ENCODE measurements around the gene CUX1. TPM values are rescaled to one million over a fixed set of nuclear protein-coding genes. Genes with fewer than 3 reads are reported as not detected.
"Not testable (repeated sequence)": the region's sequence is repeated elsewhere in the genome, so short reads cannot be mapped to it uniquely, and the experiment has no call there.

CUX1 gene
- total RNA-seq, 1 donor from 2014 or later, result 50.6 TPM

DNA sequence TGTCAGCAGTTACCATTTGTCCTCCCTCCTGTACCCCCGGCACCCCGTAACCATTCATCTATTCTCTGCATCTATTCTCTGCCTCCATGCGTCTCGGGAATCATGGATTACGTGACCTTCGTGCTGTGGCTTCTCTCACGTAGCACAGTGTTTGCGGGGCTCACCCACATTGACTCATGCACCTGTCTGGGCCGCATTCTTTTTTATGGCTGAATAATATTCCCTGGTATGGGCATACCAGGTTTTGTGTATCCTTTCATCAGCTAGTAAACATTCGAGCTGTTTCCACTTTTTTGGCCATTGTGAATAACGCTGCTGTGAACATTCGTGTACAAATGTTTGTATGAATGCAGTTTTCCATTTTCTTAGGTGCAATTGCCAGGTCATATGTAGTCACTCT lies 17.7 kb downstream of the CUX1 start:
- Mint-ChIP-seq H3K4me3 (ENCODE audit: unreplicated experiment) (peak overlapping the region; percentile 22), H3K4me1 (ENCODE audit: low read depth, unreplicated experiment) (no peaks in the 10 kb centered on the region), H3K9me3 (ENCODE audit: unreplicated experiment) (no peaks in the 10 kb centered on the region), H3K27me3 (ENCODE audit: low read depth, unreplicated experiment) (no peaks in the 10 kb centered on the region), H3K27ac (ENCODE audit: unreplicated experiment) (no peak overlapping the region), H3K36me3 (ENCODE audit: low read depth, unreplicated experiment) (peaks cover 2% of the 10 kb centered on the region)
- Histone ChIP-seq H3K36me3 (ENCODE audit: insufficient read depth, low read length) (no peaks in the 10 kb centered on the region), H3K79me2 (ENCODE audit: insufficient read depth, low read length) (peaks cover 88% of the 10 kb centered on the region), H2AFZ (ENCODE audit: low read depth, low read length) (no peak overlapping the region), H3K4me2 (ENCODE audit: low read length) (no peak overlapping the region), H3K27me3 (ENCODE audit: insufficient read depth, low read length) (no peaks in the 10 kb centered on the region), H3K9me3 (ENCODE audit: insufficient read depth, low read depth, low read length) (no peaks in the 10 kb centered on the region), H3K4me3 (ENCODE audit: insufficient read depth, low read depth, low read length) (no peak overlapping the region), H3K4me1 (ENCODE audit: insufficient read depth, low read length) (no peaks in the 10 kb centered on the region), H3K27ac (ENCODE audit: low read depth, low read length) (no peak overlapping the region), H4K20me1 (ENCODE audit: insufficient read depth, low read length) (peaks cover 87% of the 10 kb centered on the region), H3K9ac (ENCODE audit: low read length) (no peak overlapping the region)
- TF ChIP-seq, protein P1, sequence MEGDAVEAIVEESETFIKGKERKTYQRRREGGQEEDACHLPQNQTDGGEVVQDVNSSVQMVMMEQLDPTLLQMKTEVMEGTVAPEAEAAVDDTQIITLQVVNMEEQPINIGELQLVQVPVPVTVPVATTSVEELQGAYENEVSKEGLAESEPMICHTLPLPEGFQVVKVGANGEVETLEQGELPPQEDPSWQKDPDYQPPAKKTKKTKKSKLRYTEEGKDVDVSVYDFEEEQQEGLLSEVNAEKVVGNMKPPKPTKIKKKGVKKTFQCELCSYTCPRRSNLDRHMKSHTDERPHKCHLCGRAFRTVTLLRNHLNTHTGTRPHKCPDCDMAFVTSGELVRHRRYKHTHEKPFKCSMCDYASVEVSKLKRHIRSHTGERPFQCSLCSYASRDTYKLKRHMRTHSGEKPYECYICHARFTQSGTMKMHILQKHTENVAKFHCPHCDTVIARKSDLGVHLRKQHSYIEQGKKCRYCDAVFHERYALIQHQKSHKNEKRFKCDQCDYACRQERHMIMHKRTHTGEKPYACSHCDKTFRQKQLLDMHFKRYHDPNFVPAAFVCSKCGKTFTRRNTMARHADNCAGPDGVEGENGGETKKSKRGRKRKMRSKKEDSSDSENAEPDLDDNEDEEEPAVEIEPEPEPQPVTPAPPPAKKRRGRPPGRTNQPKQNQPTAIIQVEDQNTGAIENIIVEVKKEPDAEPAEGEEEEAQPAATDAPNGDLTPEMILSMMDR (IDR thresholded peaks at IDR 0.05; ENCODE audit: insufficient read depth, low read depth, low read length), result no peak
- no peak for TF ChIP-seq EZH2 (IDR thresholded peaks at IDR 0.05; ENCODE audit: insufficient read depth, low read length)
- DNase-seq (ENCODE audit: low read depth) (no peak), FAIRE-seq (no peak)

DNA sequence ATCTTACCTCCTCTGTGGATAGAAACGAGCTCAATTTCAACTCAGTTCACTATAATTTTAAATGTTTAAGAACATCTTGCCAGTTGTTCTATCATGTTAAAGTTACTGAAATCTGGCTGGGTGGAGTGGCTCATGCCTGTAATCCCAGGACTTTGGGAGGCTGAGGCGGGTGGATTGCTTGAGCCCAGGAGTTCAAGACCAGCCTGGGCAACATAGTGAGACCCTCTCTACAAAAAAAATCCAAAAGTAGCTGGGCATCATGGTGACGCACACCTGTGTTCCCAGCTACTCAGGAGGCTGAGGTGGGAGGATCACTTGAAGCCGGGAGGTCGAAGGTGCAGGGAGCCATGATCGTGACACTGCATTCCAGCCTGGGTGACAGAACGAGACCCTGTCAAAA lies 20.0 kb downstream of the CUX1 start:
- H3K27me3 Mint-ChIP-seq (ENCODE audit: low read depth, unreplicated experiment); H3K36me3 ChIP-seq (ENCODE audit: insufficient read depth, low read length); H3K36me3 Mint-ChIP-seq (ENCODE audit: low read depth, unreplicated experiment); H3K27ac Mint-ChIP-seq (ENCODE audit: unreplicated experiment); DNase-seq (ENCODE audit: low read depth); H3K4me3 Mint-ChIP-seq (ENCODE audit: unreplicated experiment); H3K27me3 ChIP-seq (ENCODE audit: insufficient read depth, low read length); H3K4me2 ChIP-seq (ENCODE audit: low read length); H2AFZ ChIP-seq (ENCODE audit: low read depth, low read length); H3K9me3 Mint-ChIP-seq (ENCODE audit: unreplicated experiment); H3K4me1 Mint-ChIP-seq (ENCODE audit: low read depth, unreplicated experiment); H3K9ac ChIP-seq (ENCODE audit: low read length); H3K4me3 ChIP-seq (ENCODE audit: insufficient read depth, low read depth, low read length); H3K27ac ChIP-seq (ENCODE audit: low read depth, low read length); H3K4me1 ChIP-seq (ENCODE audit: insufficient read depth, low read length); H3K9me3 ChIP-seq (ENCODE audit: insufficient read depth, low read depth, low read length); FAIRE-seq: not testable (repeated sequence)
- Histone ChIP-seq H4K20me1 (ENCODE audit: insufficient read depth, low read length) (peaks cover 79% of the 10 kb centered on the region), H3K79me2 (ENCODE audit: insufficient read depth, low read length) (peaks cover 87% of the 10 kb centered on the region)

DNA sequence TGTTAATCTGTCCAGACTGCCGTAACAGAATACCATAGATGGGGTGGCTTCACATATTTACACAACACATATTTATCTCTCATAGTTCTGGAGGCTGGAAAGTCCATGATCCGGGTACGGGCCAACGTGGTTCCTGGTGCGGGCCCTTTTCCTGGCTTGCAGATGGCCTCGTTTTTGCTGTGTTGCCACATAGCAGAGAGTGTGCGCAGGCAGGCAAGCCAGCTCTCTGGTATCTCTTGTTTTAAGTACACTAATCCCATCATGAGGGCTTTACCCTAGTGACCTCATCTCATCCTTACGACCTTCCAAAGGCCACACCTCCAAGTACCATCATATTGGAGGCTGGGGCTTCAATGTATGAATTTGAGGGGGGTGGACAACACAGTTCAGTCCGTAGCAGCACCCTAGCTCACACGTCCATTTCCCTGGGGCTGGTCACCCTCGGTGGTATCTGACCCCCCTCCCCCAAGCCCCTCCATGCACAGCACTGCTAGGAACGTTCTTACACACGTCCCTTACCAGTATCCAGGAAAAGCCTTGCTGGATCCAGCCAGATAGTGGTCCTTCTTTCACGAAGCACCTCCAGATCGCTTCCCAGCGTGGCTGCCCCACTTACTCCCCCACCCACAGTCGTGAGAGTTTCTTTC lies 21.5 kb downstream of the CUX1 start:
- no peaks in the 10 kb centered on the region for H3K9me3 Mint-ChIP-seq (ENCODE audit: unreplicated experiment)
- H3K27ac Mint-ChIP-seq (ENCODE audit: unreplicated experiment), result no peak overlapping the region
- FAIRE-seq (no peak), DNase-seq (ENCODE audit: low read depth) (no peak)
- Histone ChIP-seq H3K27ac (ENCODE audit: low read depth, low read length) (no peak overlapping the region), H3K27me3 (ENCODE audit: insufficient read depth, low read length) (no peaks in the 10 kb centered on the region), H3K9me3 (ENCODE audit: insufficient read depth, low read depth, low read length) (no peaks in the 10 kb centered on the region), H3K79me2 (ENCODE audit: insufficient read depth, low read length) (peaks cover 85% of the 10 kb centered on the region), H2AFZ (ENCODE audit: low read depth, low read length) (no peak overlapping the region), H3K36me3 (ENCODE audit: insufficient read depth, low read length) (no peaks in the 10 kb centered on the region), H4K20me1 (ENCODE audit: insufficient read depth, low read length) (peaks cover 71% of the 10 kb centered on the region), H3K9ac (ENCODE audit: low read length) (no peak overlapping the region), H3K4me1 (ENCODE audit: insufficient read depth, low read length) (no peaks in the 10 kb centered on the region), H3K4me3 (ENCODE audit: insufficient read depth, low read depth, low read length) (no peak overlapping the region), H3K4me2 (ENCODE audit: low read length) (no peak overlapping the region)
- no peak for TF ChIP-seq EZH2 (IDR thresholded peaks at IDR 0.05; ENCODE audit: insufficient read depth, low read length)
- TF ChIP-seq, protein P1 (IDR thresholded peaks at IDR 0.05; ENCODE audit: insufficient read depth, low read depth, low read length), result no peak
- no peak overlapping the region for H3K4me3 Mint-ChIP-seq (ENCODE audit: unreplicated experiment)
- H3K36me3 Mint-ChIP-seq (ENCODE audit: low read depth, unreplicated experiment), result peaks cover 5% of the 10 kb centered on the region
- no peaks in the 10 kb centered on the region for H3K27me3 Mint-ChIP-seq (ENCODE audit: low read depth, unreplicated experiment)
- no peaks in the 10 kb centered on the region for H3K4me1 Mint-ChIP-seq (ENCODE audit: low read depth, unreplicated experiment)

All from astrocyte (in vitro differentiated cells and primary cell).